ENCODE measurements around the gene LOXL4.

- TF ChIP-seq SUZ12 (IDR thresholded peaks at IDR 0.05; ENCODE audit: extremely low read depth, insufficient read depth, insufficient read length) (no peak), ZNF274 (IDR thresholded peaks at IDR 0.05; ENCODE audit: low read depth, low read length) (no peak), YY1 (IDR thresholded peaks at IDR 0.05; ENCODE audit: insufficient read depth, insufficient read length) (no peak)
These were observed 32.1 kb downstream of the LOXL4 start for GRCh38 chr10:98235846-98236245.
